Measurements from ENCODE around the gene MXRA5. TPM values are rescaled to one million over a fixed set of nuclear protein-coding genes. Genes with fewer than 3 reads are reported as not detected.

The MXRA5 gene
- total RNA-seq, 3 donors from 2014 or later (not counting 1 experiment from before 2014, with no cell fraction given): not detected

DNA sequence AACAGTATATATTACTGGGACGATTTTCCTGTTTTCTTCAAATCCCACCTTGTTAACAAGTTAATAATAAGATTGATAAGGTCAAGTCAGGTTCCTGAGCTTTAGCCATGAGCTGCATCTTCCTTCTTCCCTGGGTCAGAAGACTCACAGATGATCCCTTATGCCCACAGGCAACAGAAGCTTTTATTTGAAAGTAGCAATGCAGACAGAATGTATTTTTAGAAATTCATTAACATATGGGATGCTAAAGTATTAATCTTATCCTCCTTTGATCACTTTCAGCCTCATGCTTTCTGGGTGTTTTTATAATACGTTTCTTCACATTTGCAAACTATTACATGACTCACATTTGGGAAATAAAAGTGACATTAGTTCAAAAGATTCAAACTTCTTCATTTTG, 42.0 kb upstream of the MXRA5 start:
- Mint-ChIP-seq H3K4me1 (no peaks in the 10 kb centered on the region), H3K27me3 (ENCODE audit: low read depth in 2 of 2) (peaks cover 0 to 7% of the 10 kb centered on the region in 2 donors), H3K9me3 (peaks cover 0 to 3% of the 10 kb centered on the region in 2 donors), H3K27ac (no peak overlapping the region), H3K4me3 (no peak overlapping the region), H3K36me3 (no peaks in the 10 kb centered on the region)
- no peaks in the 10 kb centered on the region for H3K27me3 ChIP-seq (ENCODE audit: control insufficient read depth, insufficient read depth, low read length)
- no peak for TF ChIP-seq CTCF (IDR thresholded peaks at IDR 0.05)
- H3K36me3 ChIP-seq (ENCODE audit: control insufficient read depth, insufficient read depth, low read length): no peaks in the 10 kb centered on the region
- H3K9me3 ChIP-seq (ENCODE audit: control insufficient read depth, insufficient read depth, low read length): no peaks in the 10 kb centered on the region
- no peak overlapping the region for H3K4me3 ChIP-seq (ENCODE audit: low read length)
- ATAC-seq (no peak), DNase-seq (no peak)
- no peak overlapping the region for H3K27ac ChIP-seq (ENCODE audit: low read length)
- WGBS (ENCODE audit: insufficient coverage): no CpG with 5 or more reads among the region's 2 CpGs
- no peaks in the 10 kb centered on the region for H3K4me1 ChIP-seq (ENCODE audit: control insufficient read depth, insufficient read depth, low read length)
- intact Hi-C loops (cut with micrococcal nuclease): no loop called here

GRCh38 chrX:3384327-3384726, 37.9 kb upstream of the MXRA5 start:
- Histone ChIP-seq H3K9me3 (ENCODE audit: control insufficient read depth, insufficient read depth, low read length) (no peaks in the 10 kb centered on the region), H3K4me3 (ENCODE audit: low read length) (no peak overlapping the region), H3K4me1 (ENCODE audit: control insufficient read depth, insufficient read depth, low read length) (no peaks in the 10 kb centered on the region), H3K27ac (ENCODE audit: low read length) (no peak overlapping the region), H3K36me3 (ENCODE audit: control insufficient read depth, insufficient read depth, low read length) (no peaks in the 10 kb centered on the region), H3K27me3 (ENCODE audit: control insufficient read depth, insufficient read depth, low read length) (no peaks in the 10 kb centered on the region)
- no peak overlapping the region for H3K4me3 Mint-ChIP-seq
- DNase-seq (no peak), ATAC-seq (no peak)
- H3K4me1 Mint-ChIP-seq: no peaks in the 10 kb centered on the region
- WGBS (ENCODE audit: insufficient coverage): 82% methylated on average over 3 of the region's 3 CpGs
- peaks cover 0 to 7% of the 10 kb centered on the region in 2 donors for H3K27me3 Mint-ChIP-seq (ENCODE audit: low read depth in 2 of 2)
- no peaks in the 10 kb centered on the region for H3K9me3 Mint-ChIP-seq
- H3K27ac Mint-ChIP-seq: no peak overlapping the region
- H3K36me3 Mint-ChIP-seq: no peaks in the 10 kb centered on the region
- intact Hi-C loops (cut with micrococcal nuclease): no loop called here
- no peak for TF ChIP-seq CTCF (IDR thresholded peaks at IDR 0.05)

- H3K27me3 ChIP-seq (ENCODE audit: control insufficient read depth, insufficient read depth, low read length): no peaks in the 10 kb centered on the region
- peak in 1 of 3 donors; percentile 57 for ATAC-seq
- WGBS (ENCODE audit: insufficient coverage): no CpG with 5 or more reads among the region's 3 CpGs
- H3K4me3 Mint-ChIP-seq: no peak overlapping the region
- TF ChIP-seq CTCF (IDR thresholded peaks at IDR 0.05): no peak
- H3K9me3 ChIP-seq (ENCODE audit: control insufficient read depth, insufficient read depth, low read length): no peaks in the 10 kb centered on the region
- no peak overlapping the region for H3K4me3 ChIP-seq (ENCODE audit: low read length)
- intact Hi-C loops (cut with micrococcal nuclease): no loop called here
- no peaks in the 10 kb centered on the region for H3K4me1 ChIP-seq (ENCODE audit: control insufficient read depth, insufficient read depth, low read length)
- H3K36me3 Mint-ChIP-seq: no peaks in the 10 kb centered on the region
- H3K9me3 Mint-ChIP-seq: peaks cover 0 to 3% of the 10 kb centered on the region in 2 donors
- no peaks in the 10 kb centered on the region for H3K27me3 Mint-ChIP-seq (ENCODE audit: low read depth in 2 of 2)
- H3K36me3 ChIP-seq (ENCODE audit: control insufficient read depth, insufficient read depth, low read length): no peaks in the 10 kb centered on the region
- H3K27ac ChIP-seq (ENCODE audit: low read length): no peak overlapping the region
- no peak overlapping the region for H3K27ac Mint-ChIP-seq
- no peaks in the 10 kb centered on the region for H3K4me1 Mint-ChIP-seq
- DNase-seq: no peak
These were observed 34.2 kb upstream of the MXRA5 start for GRCh38 chrX:3380603-3381002.

GRCh38 chrX:3379111-3379510, 32.7 kb upstream of the MXRA5 start:
- no peaks in the 10 kb centered on the region for H3K4me1 ChIP-seq (ENCODE audit: control insufficient read depth, insufficient read depth, low read length)
- no CpG with 5 or more reads among the region's 4 CpGs for WGBS (ENCODE audit: insufficient coverage)
- H3K9me3 Mint-ChIP-seq: peaks cover 0 to 3% of the 10 kb centered on the region in 2 donors

More at GRCh38 chrX:3379111-3379510, 32.7 kb upstream of the MXRA5 start:
- no peak overlapping the region for H3K27ac ChIP-seq (ENCODE audit: low read length)
- H3K4me3 Mint-ChIP-seq: no peak overlapping the region
- no peaks in the 10 kb centered on the region for H3K9me3 ChIP-seq (ENCODE audit: control insufficient read depth, insufficient read depth, low read length)
- no peaks in the 10 kb centered on the region for H3K4me1 Mint-ChIP-seq
- ATAC-seq (no peak), DNase-seq (no peak)
- no peaks in the 10 kb centered on the region for H3K27me3 Mint-ChIP-seq (ENCODE audit: low read depth in 2 of 2)
- H3K36me3 Mint-ChIP-seq: no peaks in the 10 kb centered on the region
- H3K27me3 ChIP-seq (ENCODE audit: control insufficient read depth, insufficient read depth, low read length): no peaks in the 10 kb centered on the region
- no peaks in the 10 kb centered on the region for H3K36me3 ChIP-seq (ENCODE audit: control insufficient read depth, insufficient read depth, low read length)
- TF ChIP-seq CTCF (IDR thresholded peaks at IDR 0.05): no peak
- intact Hi-C loops (cut with micrococcal nuclease): no loop called here
- no peak overlapping the region for H3K27ac Mint-ChIP-seq
- H3K4me3 ChIP-seq (ENCODE audit: low read length): no peak overlapping the region
